ENCODE data around the gene SASS6.

GRCh38 chr1:100177295-100178041 is 44.7 kb upstream of the SASS6 start:
- TF ChIP-seq, protein P1, sequence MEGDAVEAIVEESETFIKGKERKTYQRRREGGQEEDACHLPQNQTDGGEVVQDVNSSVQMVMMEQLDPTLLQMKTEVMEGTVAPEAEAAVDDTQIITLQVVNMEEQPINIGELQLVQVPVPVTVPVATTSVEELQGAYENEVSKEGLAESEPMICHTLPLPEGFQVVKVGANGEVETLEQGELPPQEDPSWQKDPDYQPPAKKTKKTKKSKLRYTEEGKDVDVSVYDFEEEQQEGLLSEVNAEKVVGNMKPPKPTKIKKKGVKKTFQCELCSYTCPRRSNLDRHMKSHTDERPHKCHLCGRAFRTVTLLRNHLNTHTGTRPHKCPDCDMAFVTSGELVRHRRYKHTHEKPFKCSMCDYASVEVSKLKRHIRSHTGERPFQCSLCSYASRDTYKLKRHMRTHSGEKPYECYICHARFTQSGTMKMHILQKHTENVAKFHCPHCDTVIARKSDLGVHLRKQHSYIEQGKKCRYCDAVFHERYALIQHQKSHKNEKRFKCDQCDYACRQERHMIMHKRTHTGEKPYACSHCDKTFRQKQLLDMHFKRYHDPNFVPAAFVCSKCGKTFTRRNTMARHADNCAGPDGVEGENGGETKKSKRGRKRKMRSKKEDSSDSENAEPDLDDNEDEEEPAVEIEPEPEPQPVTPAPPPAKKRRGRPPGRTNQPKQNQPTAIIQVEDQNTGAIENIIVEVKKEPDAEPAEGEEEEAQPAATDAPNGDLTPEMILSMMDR (IDR thresholded peaks at IDR 0.05) = no peak
- no peak for TF ChIP-seq POLR2AphosphoS5 (IDR thresholded peaks at IDR 0.05; ENCODE audit: low read depth, low read length)
- TF ChIP-seq, protein P2, sequence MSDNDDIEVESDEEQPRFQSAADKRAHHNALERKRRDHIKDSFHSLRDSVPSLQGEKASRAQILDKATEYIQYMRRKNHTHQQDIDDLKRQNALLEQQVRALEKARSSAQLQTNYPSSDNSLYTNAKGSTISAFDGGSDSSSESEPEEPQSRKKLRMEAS (IDR thresholded peaks at IDR 0.05; ENCODE audit: low read depth) = no peak
- no peak for TF ChIP-seq FOXM1 (IDR thresholded peaks at IDR 0.05; ENCODE audit: low read depth)
- no peak for TF ChIP-seq TEAD4 (IDR thresholded peaks at IDR 0.05; ENCODE audit: borderline replicate concordance, insufficient read depth)
- no peak for TF ChIP-seq TAF1 (IDR thresholded peaks at IDR 0.05; ENCODE audit: borderline replicate concordance, low read depth, low read length)
